CD4-positive, alpha-beta T cell treated with Interleukin-15 for 4 hours (primary cell): ENCODE data around the gene FAM124B.

Source experiments
- DNase-seq: peaks from one replicate; pipeline ENCODE4 v3.0.0-alpha.2; 2020; ENCODE audit warnings: low spot score

The FAM124B gene, protein sequence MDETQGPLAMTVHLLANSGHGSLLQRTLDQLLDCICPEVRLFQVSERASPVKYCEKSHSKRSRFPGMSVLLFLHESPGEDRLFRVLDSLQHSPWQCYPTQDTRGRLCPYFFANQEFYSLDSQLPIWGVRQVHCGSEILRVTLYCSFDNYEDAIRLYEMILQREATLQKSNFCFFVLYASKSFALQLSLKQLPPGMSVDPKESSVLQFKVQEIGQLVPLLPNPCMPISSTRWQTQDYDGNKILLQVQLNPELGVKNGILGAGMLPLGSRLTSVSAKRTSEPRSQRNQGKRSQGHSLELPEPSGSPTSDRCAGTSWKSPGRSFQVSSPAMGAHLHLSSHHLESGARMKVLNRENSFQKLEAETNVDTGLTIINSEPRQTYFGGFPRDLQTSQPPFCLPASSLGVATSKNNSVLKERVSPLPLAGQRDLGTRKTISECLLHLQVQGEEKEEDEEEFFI

GRCh38 chr2:224401641-224402342 lies at the start of gene FAM124B:
FAM124B (minus strand) TSS chr2:224402107; CDS start chr2:224401768, 339 bp downstream.
- DNase-seq, result peak; percentile 29

GRCh38 chr2:224449212-224450147 lies 47.6 kb upstream of the FAM124B start:
- DNase-seq, result no peak

GRCh38 chr2:224448236-224448635 lies 46.3 kb upstream of the FAM124B start:
- no peak for DNase-seq

GRCh38 chr2:224444783-224445182 lies 42.9 kb upstream of the FAM124B start:
- no peak for DNase-seq

DNA sequence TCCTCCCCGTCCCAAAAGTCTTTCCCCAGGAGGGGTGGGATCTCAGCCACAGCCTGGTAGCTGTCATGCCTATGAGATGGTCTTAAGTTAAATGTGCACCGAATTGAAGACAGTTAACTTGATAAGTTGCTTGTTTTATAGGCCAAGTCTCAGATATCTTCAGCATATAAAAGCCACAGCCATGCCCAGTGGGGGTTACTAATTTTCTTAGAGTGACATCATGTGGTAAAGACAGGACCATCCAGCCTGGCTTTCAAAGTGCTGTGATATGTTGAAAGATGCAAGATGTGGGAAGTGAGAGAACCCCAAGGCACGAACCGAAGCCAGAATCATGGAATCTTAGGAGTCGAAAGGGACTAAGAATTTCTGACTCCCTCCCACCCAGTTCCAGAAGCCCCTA lies 42.1 kb upstream of the FAM124B start:
- DNase-seq, result no peak

DNA sequence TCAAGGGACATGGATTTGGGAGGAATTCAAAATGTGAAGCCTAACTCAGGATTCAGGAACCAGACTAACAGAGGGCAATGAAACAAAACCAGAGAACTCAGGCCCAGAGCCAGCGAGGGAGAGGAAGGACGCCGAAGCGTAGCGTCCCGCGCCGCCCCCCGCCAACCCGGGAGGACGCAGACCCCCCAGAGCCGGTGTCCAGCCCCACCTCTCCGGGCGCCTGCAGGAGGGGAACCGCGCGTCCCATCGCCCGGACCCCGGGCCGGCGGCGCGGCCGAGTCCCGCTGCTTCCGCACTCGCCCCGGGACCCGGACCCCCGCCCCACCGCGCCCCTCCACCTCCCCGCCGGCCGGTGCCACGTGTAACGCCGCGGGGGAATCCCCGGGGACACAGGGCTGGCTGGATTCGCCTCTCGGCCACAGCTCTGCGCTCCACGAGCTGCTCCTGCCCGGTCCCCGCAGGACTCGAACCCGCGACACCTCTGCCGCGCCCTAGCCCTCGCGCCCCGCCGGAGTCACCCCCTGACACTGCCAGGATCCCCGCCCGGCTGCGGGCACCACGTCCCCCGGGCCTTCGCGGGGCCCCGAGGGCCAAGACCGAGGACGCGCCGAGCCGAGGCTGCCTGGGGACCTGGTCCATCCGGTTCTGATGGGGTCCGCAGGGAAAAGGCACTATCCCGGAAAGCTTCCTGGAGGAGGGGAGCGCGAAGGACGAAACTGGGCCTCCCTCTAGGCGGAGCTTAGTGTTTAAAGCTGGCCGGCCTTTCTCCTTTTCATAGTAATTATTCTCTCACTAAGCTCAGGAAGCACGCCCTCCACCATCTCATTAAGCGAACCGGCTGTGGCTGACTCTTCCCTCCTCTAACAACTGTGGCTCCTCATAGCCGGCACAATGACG lies 40.4 kb upstream of the FAM124B start:
- DNase-seq, result no peak

DNA sequence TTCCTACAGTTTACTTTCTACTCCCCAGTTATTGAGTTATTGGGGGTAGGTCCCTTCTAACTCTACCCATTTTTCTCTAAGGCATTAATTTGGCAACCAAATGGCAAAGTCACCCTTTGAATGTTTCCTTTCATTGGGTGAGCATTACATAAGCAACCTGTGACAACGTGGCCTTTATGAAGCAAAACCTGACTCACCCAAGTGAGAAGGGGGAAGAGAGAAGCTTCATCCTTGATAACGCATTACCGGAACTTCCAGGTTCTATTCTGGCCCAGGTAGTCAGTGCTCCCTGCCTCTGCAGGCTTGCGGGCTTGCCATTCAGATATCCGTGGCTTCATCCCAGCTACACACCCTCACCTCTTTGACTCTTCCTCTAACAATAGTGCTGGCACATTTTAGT lies 39.1 kb upstream of the FAM124B start:
- DNase-seq, result no peak

GRCh38 chr2:224438726-224439125 lies 36.8 kb upstream of the FAM124B start:
- no peak for DNase-seq

DNA sequence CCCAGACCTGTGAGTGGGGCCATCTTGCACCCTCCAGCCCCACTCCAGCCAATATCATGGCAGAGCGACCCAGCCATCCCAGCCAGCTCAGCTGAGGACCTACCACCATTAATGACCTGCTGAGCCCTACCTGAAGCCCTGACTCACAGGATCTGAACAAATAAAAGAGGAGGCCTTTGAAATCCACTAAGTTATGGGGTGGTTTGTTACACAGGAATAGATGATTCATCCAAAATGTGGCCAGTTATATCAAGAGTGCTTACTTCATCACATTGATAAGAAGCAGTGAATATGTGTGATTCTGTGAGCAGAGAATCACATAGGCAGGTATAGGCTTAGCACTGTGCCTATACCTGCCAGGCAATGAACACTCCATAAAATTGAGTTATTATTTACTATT lies 34.7 kb upstream of the FAM124B start:
- DNase-seq, result no peak

GRCh38 chr2:224434618-224435017 lies 32.7 kb upstream of the FAM124B start:
- no peak for DNase-seq

- no peak for DNase-seq
These were observed 31.5 kb upstream of the FAM124B start for GRCh38 chr2:224433442-224433841.

- no peak for DNase-seq
These were observed 30.2 kb upstream of the FAM124B start for GRCh38 chr2:224432003-224432579.

GRCh38 chr2:224429441-224429810 lies 27.5 kb upstream of the FAM124B start:
- no peak for DNase-seq

- DNase-seq, result no peak
These were observed 27.0 kb upstream of the FAM124B start for GRCh38 chr2:224428787-224429440.

DNA sequence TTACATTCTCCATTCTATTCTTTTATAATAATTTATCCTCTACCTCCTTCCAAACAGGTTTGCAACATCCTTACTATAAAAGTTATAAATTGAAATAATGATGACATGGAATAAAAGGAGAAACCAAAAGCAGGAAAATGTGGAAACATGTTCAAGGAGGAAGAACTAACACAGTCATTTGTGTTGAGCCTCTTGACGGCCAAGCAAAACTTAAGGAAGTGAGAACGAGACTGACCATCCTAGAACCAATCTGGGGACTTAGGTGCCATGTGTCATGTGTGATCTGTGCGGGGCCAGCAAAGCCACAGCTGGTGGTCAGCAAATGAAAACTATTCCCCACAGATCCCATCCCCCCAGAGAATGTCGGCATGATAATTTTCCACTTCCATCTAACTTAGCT lies 25.6 kb upstream of the FAM124B start:
- no peak for DNase-seq

- no peak for DNase-seq
These were observed 24.7 kb upstream of the FAM124B start for GRCh38 chr2:224426656-224427055.

DNA sequence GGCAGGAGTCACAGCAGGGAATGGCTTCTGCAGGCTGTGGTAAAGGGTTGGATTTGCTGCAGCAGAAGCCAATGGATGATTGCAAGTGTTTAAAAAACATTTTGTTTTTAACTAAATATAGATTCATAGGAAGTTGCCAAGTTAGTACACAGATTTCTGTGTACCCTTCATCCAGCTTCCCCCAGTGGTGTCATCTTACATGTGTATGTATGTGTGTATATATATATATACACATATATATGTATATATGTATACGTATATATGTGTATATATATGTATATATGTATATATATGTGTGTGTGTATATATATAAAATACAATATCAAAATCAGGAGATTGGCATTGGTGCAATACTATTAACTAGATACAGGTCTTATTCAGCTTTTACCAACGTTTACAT lies 19.2 kb upstream of the FAM124B start:
- DNase-seq, result no peak

GRCh38 chr2:224417947-224418346 lies 16.0 kb upstream of the FAM124B start:
- no peak for DNase-seq

DNA sequence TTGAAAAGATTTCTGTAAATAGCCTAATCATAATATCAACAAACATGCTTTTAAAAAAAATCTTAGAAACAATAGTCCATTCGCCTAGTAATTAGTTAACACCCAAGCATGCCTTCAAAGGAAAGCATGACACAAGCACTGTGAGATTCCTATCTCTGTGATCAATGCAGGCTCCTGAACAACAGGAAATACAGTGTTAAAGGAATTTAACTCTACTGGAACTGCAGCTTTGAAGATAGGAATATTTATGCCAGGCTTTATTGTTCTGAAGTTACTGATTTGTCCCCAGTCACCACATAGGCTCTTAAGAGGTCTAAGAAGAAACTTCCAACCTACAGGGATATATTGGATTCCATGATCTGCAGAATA lies 15.4 kb upstream of the FAM124B start:
- DNase-seq, result no peak

- no peak for DNase-seq
These were observed 14.9 kb upstream of the FAM124B start for GRCh38 chr2:224416656-224417360.
